ENCODE results near the gene SLC30A1.
"Not testable (repeated sequence)": the region's sequence is repeated elsewhere in the genome, so short reads cannot be mapped to it uniquely, and the experiment has no call there.

The SLC30A1 gene, protein sequence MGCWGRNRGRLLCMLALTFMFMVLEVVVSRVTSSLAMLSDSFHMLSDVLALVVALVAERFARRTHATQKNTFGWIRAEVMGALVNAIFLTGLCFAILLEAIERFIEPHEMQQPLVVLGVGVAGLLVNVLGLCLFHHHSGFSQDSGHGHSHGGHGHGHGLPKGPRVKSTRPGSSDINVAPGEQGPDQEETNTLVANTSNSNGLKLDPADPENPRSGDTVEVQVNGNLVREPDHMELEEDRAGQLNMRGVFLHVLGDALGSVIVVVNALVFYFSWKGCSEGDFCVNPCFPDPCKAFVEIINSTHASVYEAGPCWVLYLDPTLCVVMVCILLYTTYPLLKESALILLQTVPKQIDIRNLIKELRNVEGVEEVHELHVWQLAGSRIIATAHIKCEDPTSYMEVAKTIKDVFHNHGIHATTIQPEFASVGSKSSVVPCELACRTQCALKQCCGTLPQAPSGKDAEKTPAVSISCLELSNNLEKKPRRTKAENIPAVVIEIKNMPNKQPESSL

GRCh38 chr1:211578640-211579439, at the start of gene SLC30A1:
Gene SLC30A1, minus strand, starts transcription at chr1:211579161. Its CDS starts 549 bp downstream, at chr1:211578612.
- peak; percentile 98 to 100 (median 99) for DNase-seq (ENCODE audit: low read depth in 2 of 3, low spot score in 2 of 3)

- no peak for DNase-seq (ENCODE audit: low read depth in 2 of 3, low spot score in 2 of 3)
Observed at GRCh38 chr1:211628417-211628816, 49.5 kb upstream of the SLC30A1 start.

DNA sequence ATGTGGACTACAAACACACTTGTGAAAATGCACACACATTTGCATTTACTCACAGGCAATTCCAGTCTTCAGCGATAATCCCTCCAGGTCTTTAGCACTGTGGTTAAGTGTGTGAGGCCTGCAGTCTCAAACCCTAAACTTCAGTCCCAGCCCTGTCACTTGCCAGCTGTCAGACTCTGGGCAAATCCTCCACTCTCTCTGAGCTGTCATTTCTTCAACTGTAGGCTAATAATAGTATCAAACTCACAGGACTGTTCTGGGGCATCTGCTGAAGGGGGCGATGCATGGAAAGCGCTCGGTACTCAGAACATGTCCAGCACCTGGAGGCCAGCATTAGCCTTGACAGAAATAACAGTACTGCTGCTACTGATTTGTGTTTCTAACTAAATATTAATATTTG, 48.3 kb upstream of the SLC30A1 start:
- DNase-seq (ENCODE audit: low read depth in 2 of 3, low spot score in 2 of 3): no peak

DNA sequence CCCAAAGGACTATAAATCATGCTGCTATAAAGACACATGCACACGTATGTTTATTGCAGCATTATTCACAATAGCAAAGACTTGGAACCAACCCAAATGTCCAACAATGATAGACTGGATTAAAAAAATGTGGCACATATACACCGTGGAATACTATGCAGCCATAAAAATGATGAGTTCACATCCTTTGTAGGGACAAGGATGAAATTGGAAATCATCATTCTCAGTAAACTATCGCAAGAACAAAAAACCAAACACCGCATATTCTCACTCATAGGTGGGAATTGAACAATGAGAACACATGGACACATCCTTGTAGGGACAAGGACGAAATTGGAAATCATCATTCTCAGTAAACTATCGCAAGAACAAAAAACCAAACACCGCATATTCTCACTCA, 46.9 kb upstream of the SLC30A1 start:
- DNase-seq (ENCODE audit: low read depth in 2 of 3, low spot score in 2 of 3): not testable (repeated sequence)

DNA sequence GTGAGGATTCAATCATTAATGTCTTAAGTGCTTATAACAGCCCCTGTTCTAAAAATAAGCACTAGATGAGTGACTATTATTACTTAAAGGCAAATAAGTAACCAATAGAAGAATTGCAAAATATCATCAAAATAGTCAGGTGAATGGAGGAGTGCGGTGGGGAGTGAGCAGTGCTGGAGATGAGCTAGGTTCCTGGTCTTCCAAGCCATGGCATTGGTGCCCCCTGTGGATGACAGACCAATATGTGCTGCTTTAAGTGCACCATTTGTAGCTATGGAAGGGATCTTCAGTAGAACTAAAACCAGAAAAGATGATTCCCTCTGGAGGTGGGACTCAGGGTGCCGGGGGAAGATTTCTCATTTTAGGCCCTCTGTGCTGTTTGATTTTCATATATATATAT, 46.1 kb upstream of the SLC30A1 start:
- no peak for DNase-seq (ENCODE audit: low read depth in 2 of 3, low spot score in 2 of 3)

GRCh38 chr1:211623515-211623914, 44.6 kb upstream of the SLC30A1 start:
- DNase-seq (ENCODE audit: low read depth in 2 of 3, low spot score in 2 of 3): no peak

DNA sequence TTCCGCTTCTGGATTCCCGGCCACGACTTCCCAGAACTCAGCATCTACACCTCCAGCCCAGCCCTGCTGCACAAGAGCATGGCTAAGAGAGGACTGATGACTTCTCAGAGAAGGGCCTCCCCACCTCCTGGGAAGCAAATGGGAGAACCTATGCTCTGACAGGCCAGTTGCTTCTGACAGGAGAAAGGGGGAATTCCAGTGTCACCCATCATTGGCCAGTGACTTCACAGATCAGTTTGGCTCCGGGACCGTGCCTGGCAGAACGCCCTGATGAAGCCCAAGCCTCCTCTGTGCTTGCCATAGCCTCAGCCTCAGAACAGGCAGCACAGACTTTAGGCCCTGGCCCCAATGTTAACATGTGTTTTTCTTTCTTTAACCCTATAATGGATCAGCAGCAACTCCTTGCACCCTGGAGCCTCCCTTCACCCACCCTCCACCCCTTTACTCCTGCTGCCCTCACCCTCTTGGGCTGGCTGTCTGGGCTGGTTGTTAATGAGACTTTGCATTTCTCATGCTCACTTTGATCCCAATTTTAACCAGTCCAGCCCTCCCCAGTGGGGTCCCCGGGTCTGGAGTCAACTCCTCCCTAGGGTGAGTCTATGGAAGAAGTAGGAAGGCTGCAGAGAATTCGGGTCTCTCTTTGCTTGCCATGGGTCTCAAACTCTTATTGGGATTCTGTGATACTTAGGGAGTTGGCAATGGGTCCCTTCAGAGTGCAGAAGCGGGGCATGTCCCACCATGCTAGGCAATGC, 42.7 kb upstream of the SLC30A1 start:
- DNase-seq (ENCODE audit: low read depth in 2 of 3, low spot score in 2 of 3): no peak

- no peak for DNase-seq (ENCODE audit: low read depth in 2 of 3, low spot score in 2 of 3)
Observed at GRCh38 chr1:211620097-211620496, 41.1 kb upstream of the SLC30A1 start.

DNA sequence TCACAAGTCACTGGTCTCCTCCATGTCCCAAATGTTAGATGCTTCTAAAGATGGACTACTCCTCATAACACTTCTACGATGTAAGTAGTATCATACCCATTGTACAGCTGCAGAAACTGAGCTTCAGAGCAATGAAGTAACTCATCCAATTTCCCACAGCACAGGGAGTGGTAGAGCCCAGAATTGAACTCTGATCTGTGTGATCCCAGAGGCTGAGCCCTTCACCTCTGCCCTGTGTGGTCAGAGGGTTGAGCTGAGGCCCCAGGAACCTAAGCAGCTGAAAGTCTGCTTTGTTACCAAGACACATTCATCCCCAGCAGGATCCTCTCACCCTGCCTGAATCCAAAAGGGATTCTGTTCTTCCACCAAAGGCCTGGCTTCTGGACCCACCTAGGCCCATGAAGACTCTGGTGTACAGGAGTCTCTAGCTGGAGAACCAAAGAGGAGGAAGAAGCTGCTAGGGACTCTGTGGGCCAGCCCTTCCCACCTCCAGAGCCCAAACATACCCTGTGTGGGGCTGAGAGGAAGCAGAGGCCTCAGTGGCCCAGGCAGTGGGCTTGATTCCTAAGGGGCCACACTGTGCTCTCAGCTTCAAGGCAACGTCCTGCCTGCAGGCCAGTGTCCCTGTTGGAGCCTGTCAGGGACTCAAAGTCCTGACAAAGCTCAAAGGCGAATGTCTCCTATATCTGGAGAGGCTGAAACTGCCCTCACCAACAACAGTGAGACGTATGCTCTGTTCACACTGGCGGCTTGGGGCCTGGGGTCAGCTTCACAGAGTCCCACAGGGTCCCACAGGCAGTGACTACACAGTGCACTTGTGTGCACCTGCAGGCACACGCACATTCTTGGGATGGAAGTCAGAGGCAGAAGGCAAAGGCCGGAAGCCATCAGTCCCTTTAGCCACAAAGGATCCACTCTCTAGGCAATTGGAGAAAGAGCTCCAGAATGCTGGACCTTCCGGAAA, 40.4 kb upstream of the SLC30A1 start:
- no peak for DNase-seq (ENCODE audit: low read depth in 2 of 3, low spot score in 2 of 3)

DNA sequence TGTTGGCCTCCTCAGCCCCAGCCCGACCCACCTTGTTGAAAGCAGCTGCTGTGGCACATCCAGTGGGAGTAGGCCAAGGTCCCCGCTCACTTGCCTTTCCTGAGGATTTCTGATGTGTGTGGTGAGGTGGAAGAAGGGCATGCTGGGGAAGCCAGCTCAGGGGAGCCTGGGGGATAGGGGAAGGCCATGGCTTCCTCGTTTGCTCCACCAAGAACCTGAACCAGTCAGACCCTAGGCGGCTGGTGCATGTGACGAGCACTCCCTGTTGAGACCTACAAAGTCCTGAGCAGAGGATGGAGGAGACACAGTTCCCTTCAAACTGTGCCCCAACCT, 38.0 kb upstream of the SLC30A1 start:
- no peak for DNase-seq (ENCODE audit: low read depth in 2 of 3, low spot score in 2 of 3)

- DNase-seq (ENCODE audit: low read depth in 2 of 3, low spot score in 2 of 3): no peak
Observed at GRCh38 chr1:211616231-211616964, 37.4 kb upstream of the SLC30A1 start.

DNA sequence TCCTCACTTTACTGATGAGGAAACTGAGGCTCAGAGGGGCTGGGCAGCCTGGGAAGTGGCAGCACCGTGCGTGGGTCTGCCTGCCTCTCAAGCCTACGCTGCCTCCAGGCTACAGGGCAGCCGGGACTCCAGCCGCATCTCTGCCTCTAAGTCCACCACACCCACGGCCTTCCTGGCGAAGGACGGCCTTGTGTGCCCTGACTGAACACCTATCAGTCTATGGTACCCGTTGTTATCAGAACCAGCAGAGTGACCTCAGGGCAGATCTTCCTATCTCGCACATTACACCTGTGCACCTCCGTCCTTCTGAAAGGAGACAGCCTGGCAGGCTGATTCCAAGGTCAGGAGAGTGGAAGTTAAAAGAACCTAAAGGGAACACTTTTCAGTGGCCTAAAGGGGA, 35.7 kb upstream of the SLC30A1 start:
- no peak for DNase-seq (ENCODE audit: low read depth in 2 of 3, low spot score in 2 of 3)

GRCh38 chr1:211613951-211614350, 35.0 kb upstream of the SLC30A1 start:
- DNase-seq (ENCODE audit: low read depth in 2 of 3, low spot score in 2 of 3): no peak

DNA sequence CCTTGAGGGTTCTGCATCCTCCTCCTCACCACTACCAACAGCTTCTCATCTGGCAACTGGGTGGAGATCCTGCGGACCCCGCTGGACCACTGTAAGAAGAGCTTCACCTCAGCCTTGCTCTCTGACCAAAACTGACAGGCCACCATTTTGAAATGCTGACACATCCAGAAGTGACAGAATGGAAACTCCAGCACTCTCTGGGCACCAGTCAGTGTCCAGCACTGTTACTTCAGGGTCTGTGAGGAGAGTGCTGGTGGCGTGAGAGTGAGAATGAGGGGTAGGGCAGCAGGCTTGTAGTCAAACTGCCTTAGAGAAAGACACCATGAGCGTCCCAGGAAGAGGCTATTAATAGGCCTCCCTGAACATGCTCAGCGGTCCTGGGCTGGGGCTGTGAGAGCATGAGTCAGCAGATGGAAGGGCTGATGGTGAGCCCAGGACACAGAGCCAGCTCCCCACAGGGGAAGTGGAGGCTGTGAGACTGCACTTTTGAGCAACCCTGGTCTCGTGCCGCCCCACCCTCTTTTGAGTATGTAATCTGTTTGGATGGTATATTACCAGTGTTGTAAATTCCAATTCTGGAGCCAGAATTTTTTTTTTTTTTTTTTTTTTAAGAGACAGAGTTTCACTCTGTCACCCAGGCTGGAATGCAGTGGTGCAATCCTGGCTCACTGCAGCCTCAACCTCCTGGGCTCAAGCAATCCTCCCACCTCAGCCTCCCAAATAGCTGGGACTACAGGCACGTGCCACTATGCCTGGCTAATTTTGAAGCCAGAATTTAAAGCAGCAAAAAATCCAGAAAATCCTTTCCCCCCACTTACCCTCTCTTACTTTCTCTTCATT, 34.4 kb upstream of the SLC30A1 start:
- no peak for DNase-seq (ENCODE audit: low read depth in 2 of 3, low spot score in 2 of 3)

DNA sequence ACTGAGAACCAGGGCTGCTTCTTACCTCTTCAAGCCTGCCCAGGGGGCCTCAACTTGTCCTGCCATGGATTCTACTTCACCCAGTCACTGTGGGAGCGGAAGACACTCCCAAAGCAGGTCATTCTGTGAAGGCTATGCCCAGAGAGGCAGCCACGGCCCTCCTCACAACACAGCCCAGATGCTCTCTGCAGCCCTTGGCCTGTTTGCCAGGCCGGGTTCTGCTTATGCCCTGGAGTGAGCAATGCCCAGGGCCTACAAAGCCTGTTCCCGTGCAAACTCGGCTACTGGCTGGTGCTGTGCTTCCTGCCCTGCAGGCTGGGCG, 33.8 kb upstream of the SLC30A1 start:
- no peak for DNase-seq (ENCODE audit: low read depth in 2 of 3, low spot score in 2 of 3)

DNA sequence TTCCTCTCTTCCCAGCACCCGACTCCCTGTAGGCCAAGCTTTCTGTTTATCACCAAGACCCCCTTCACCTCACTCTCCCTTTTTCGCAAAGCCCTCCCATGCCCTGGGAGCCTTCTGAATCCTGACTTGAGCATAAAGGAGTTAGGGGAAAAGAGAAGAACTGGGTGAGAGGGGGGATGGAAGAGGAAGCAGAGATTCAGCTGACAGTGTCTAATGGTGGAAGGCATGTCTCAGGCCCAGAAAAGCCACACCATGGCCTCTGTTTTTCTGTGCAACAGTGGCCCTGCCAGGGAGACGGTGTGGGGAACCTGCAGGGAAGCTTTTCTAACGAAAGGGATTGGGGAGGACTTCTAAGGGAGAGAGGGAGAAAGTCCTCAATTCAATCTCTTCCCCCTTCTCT, 32.9 kb upstream of the SLC30A1 start:
- no peak for DNase-seq (ENCODE audit: low read depth in 2 of 3, low spot score in 2 of 3)

- DNase-seq (ENCODE audit: low read depth in 2 of 3, low spot score in 2 of 3): no peak
Observed at GRCh38 chr1:211610779-211611556, 32.0 kb upstream of the SLC30A1 start.

Data from activated CD8-positive, alpha-beta memory T cell treated with anti-CD3 and anti-CD28 coated beads for 48 hours (primary cell).